ENCODE measurements around the gene MYO1B. TPM values are rescaled to one million over a fixed set of nuclear protein-coding genes. Genes with fewer than 3 reads are reported as not detected.
A peak's percentile ranks its signal among the peaks of the same experiment; 100 is the strongest.

MYO1B gene
- total RNA-seq, 1 experiment from 2014 or later = 93.0 TPM

GRCh38 chr2:191303140-191304005, 58.2 kb downstream of the MYO1B start:
- TF ChIP-seq EZH2 (IDR thresholded peaks at IDR 0.05; ENCODE audit: low read length, unreplicated experiment) (no peak), EZH2phosphoT487 (IDR thresholded peaks at IDR 0.05; ENCODE audit: borderline replicate concordance, low read length) (no peak), CTCF (conservative IDR thresholded peaks at IDR 0.05; ENCODE audit: low read depth, low read length) (no peak)
- peaks cover 17% of the 10 kb centered on the region for H3K4me1 ChIP-seq (ENCODE audit: insufficient read depth, low read length)
- peaks cover 15% of the 10 kb centered on the region for H3K36me3 ChIP-seq (ENCODE audit: low read depth, low read length)
- H3K9ac ChIP-seq (ENCODE audit: low read length) = no peak overlapping the region
- peaks cover 65% of the 10 kb centered on the region for H3K79me2 ChIP-seq (ENCODE audit: low read length)
- no peaks in the 10 kb centered on the region for H3K9me2 ChIP-seq (replicated peaks; ENCODE audit: low read length)
- ATAC-seq (peak; percentile 53), DNase-seq (no peak)
- H2AFZ ChIP-seq (ENCODE audit: low read length) = no peak overlapping the region
- BruUV-seq (replicated peaks) = no TSS peak
- H3K9me3 ChIP-seq (ENCODE audit: low read length) = no peaks in the 10 kb centered on the region
- intact Hi-C loops (cut with micrococcal nuclease) = no loop called here
- no peaks in the 10 kb centered on the region for H3F3A ChIP-seq (ENCODE audit: low read length, unreplicated experiment)
- H3K4me3 ChIP-seq (ENCODE audit: low read length) = no peak overlapping the region
- ChIA-PET POLR2A (ENCODE audit: unreplicated experiment) (no interaction called here), CTCF (no interaction called here)
- H3K4me2 ChIP-seq (ENCODE audit: low read length) = peak overlapping the region; percentile 40
- H4K20me1 ChIP-seq (ENCODE audit: low read length) = no peaks in the 10 kb centered on the region; the same call in 1 of the 2 replicates
- no peak overlapping the region for H3K27ac ChIP-seq (ENCODE audit: low read length)
- H3K27me3 ChIP-seq (ENCODE audit: low read length) = no peaks in the 10 kb centered on the region

GRCh38 chr2:191304939-191305875, 60.0 kb downstream of the MYO1B start:
- ChIA-PET POLR2A (ENCODE audit: unreplicated experiment) (no interaction called here), CTCF (no interaction called here)
- BruUV-seq (replicated peaks) = no TSS peak
- Histone ChIP-seq H3K9me2 (replicated peaks; ENCODE audit: low read length) (no peaks in the 10 kb centered on the region), H3F3A (ENCODE audit: low read length, unreplicated experiment) (no peaks in the 10 kb centered on the region), H3K27me3 (ENCODE audit: low read length) (no peaks in the 10 kb centered on the region), H3K36me3 (ENCODE audit: low read depth, low read length) (peaks cover 15% of the 10 kb centered on the region), H3K27ac (ENCODE audit: low read length) (no peak overlapping the region), H3K79me2 (ENCODE audit: low read length) (peaks cover 71% of the 10 kb centered on the region), H3K4me3 (ENCODE audit: low read length) (no peak overlapping the region), H3K4me1 (ENCODE audit: insufficient read depth, low read length) (peaks cover 17% of the 10 kb centered on the region), H2AFZ (ENCODE audit: low read length) (no peak overlapping the region), H3K4me2 (ENCODE audit: low read length) (no peak overlapping the region), H3K9ac (ENCODE audit: low read length) (no peak overlapping the region), H4K20me1 (ENCODE audit: low read length) (no peaks in the 10 kb centered on the region; the same call in 1 of the 2 replicates), H3K9me3 (ENCODE audit: low read length) (no peaks in the 10 kb centered on the region)
- no peak for TF ChIP-seq CTCF (conservative IDR thresholded peaks at IDR 0.05; ENCODE audit: low read depth, low read length)
- no peak for TF ChIP-seq EZH2 (IDR thresholded peaks at IDR 0.05; ENCODE audit: low read length, unreplicated experiment)
- no peak for TF ChIP-seq EZH2phosphoT487 (IDR thresholded peaks at IDR 0.05; ENCODE audit: borderline replicate concordance, low read length)
- DNase-seq = no peak
- intact Hi-C loops (cut with micrococcal nuclease) = no loop called here
- ATAC-seq = no peak

Measured in PC-3 (cell line).